Stimulated activated naive CD8-positive, alpha-beta T cell treated with anti-CD3 and anti-CD28 coated beads, Interleukin-15, Interleukin-2, amounts not matched to agents 100 ng/mL and 50 ng/mL, for 24 hours (primary cell): ENCODE results near the gene TDRD12.
A peak's percentile ranks its signal among the peaks of the same experiment; 100 is the strongest.
"Not testable (repeated sequence)": the region's sequence is repeated elsewhere in the genome, so short reads cannot be mapped to it uniquely, and the experiment has no call there.

Source experiments
- H3K27ac Mint-ChIP-seq: one replicate; pipeline ENCODE4 v1.8.0; 2021; ENCODE audit warnings: mild to moderate bottlenecking, mixed read lengths
- H3K27me3 Mint-ChIP-seq: one replicate; pipeline ENCODE4 v1.8.0; 2021; ENCODE audit warnings: mixed read lengths
- H3K36me3 Mint-ChIP-seq: one replicate; pipeline ENCODE4 v1.8.0; 2021; ENCODE audit warnings: low read depth, mixed read lengths
- H3K4me1 Mint-ChIP-seq: one replicate; pipeline ENCODE4 v1.8.0; 2021; ENCODE audit warnings: low read depth, mixed read lengths
- H3K4me3 Mint-ChIP-seq: one replicate; pipeline ENCODE4 v1.8.0; 2021; ENCODE audit warnings: mild to moderate bottlenecking, mixed read lengths
- H3K9me3 Mint-ChIP-seq: one replicate; pipeline ENCODE4 v1.8.0; 2021; ENCODE audit warnings: mixed read lengths

Gene TDRD12

GRCh38 chr19:32708457-32708856 is 11.1 kb upstream of the TDRD12 start:
- H3K27ac Mint-ChIP-seq = peak overlapping the region; percentile 15
- H3K36me3 Mint-ChIP-seq = peaks cover 54% of the 10 kb centered on the region
- H3K4me3 Mint-ChIP-seq = no peak overlapping the region
- no peaks in the 10 kb centered on the region for H3K27me3 Mint-ChIP-seq
- H3K9me3 Mint-ChIP-seq = peaks cover 3% of the 10 kb centered on the region
- H3K4me1 Mint-ChIP-seq = peaks cover 24% of the 10 kb centered on the region

GRCh38 chr19:32709032-32709431 is 10.5 kb upstream of the TDRD12 start:
- Mint-ChIP-seq H3K27ac (peak overlapping the region; percentile 15), H3K27me3 (no peaks in the 10 kb centered on the region), H3K4me1 (peaks cover 24% of the 10 kb centered on the region), H3K4me3 (no peak overlapping the region), H3K9me3 (peaks cover under 1% of the 10 kb centered on the region), H3K36me3 (peaks cover 56% of the 10 kb centered on the region)

GRCh38 chr19:32711747-32712146 is 7.8 kb upstream of the TDRD12 start:
- Mint-ChIP-seq H3K4me1 (peaks cover 20% of the 10 kb centered on the region), H3K36me3 (peaks cover 48% of the 10 kb centered on the region), H3K27ac (no peak overlapping the region), H3K9me3 (no peaks in the 10 kb centered on the region), H3K4me3 (no peak overlapping the region), H3K27me3 (no peaks in the 10 kb centered on the region)

- H3K4me3 Mint-ChIP-seq, H3K27me3 Mint-ChIP-seq, H3K9me3 Mint-ChIP-seq, H3K4me1 Mint-ChIP-seq, H3K27ac Mint-ChIP-seq: not testable (repeated sequence)
- peaks cover 30% of the 10 kb centered on the region for H3K36me3 Mint-ChIP-seq
These were observed 3.4 kb upstream of the TDRD12 start for GRCh38 chr19:32716203-32716602.

GRCh38 chr19:32717496-32717895 is 2.1 kb upstream of the TDRD12 start:
- Mint-ChIP-seq H3K36me3 (peaks cover 28% of the 10 kb centered on the region), H3K4me1 (no peaks in the 10 kb centered on the region), H3K4me3 (no peak overlapping the region), H3K27ac (no peak overlapping the region), H3K27me3 (no peaks in the 10 kb centered on the region), H3K9me3 (no peaks in the 10 kb centered on the region)

- Mint-ChIP-seq H3K4me3 (no peak overlapping the region), H3K27ac (no peak overlapping the region), H3K27me3 (no peaks in the 10 kb centered on the region), H3K4me1 (no peaks in the 10 kb centered on the region), H3K9me3 (no peaks in the 10 kb centered on the region), H3K36me3 (peaks cover 23% of the 10 kb centered on the region)
These were observed 1.3 kb upstream of the TDRD12 start for GRCh38 chr19:32718286-32718685.

GRCh38 chr19:32720216-32720935 is 809 bp downstream of the TDRD12 start:
- no peaks in the 10 kb centered on the region for H3K4me1 Mint-ChIP-seq

GRCh38 chr19:32720936-32721250 is 1.3 kb downstream of the TDRD12 start:
- H3K9me3 Mint-ChIP-seq = no peaks in the 10 kb centered on the region
- H3K27ac Mint-ChIP-seq = no peak overlapping the region
- no peaks in the 10 kb centered on the region for H3K4me1 Mint-ChIP-seq
- H3K36me3 Mint-ChIP-seq = peaks cover 4% of the 10 kb centered on the region
- no peaks in the 10 kb centered on the region for H3K27me3 Mint-ChIP-seq
- H3K4me3 Mint-ChIP-seq = no peak overlapping the region

More at GRCh38 chr19:32720216-32720935, 809 bp downstream of the TDRD12 start:
- peaks cover 5% of the 10 kb centered on the region for H3K36me3 Mint-ChIP-seq
- no peak overlapping the region for H3K4me3 Mint-ChIP-seq
- H3K27ac Mint-ChIP-seq = no peak overlapping the region
- H3K27me3 Mint-ChIP-seq = no peaks in the 10 kb centered on the region
- no peaks in the 10 kb centered on the region for H3K9me3 Mint-ChIP-seq

GRCh38 chr19:32735936-32736335 is 16.4 kb downstream of the TDRD12 start:
- peaks cover 14% of the 10 kb centered on the region for H3K27me3 Mint-ChIP-seq
- H3K9me3 Mint-ChIP-seq = no peaks in the 10 kb centered on the region
- H3K27ac Mint-ChIP-seq = no peak overlapping the region
- no peaks in the 10 kb centered on the region for H3K4me1 Mint-ChIP-seq
- H3K36me3 Mint-ChIP-seq = no peaks in the 10 kb centered on the region
- no peak overlapping the region for H3K4me3 Mint-ChIP-seq

GRCh38 chr19:32743021-32743420 is 23.5 kb downstream of the TDRD12 start:
- Mint-ChIP-seq H3K4me1 (peaks cover 6% of the 10 kb centered on the region), H3K9me3 (no peaks in the 10 kb centered on the region), H3K4me3 (no peak overlapping the region), H3K27me3 (peaks cover 11% of the 10 kb centered on the region), H3K27ac (no peak overlapping the region), H3K36me3 (no peaks in the 10 kb centered on the region)

GRCh38 chr19:32743447-32743846 is 23.9 kb downstream of the TDRD12 start:
- Mint-ChIP-seq H3K4me1 (peaks cover 10% of the 10 kb centered on the region), H3K4me3 (no peak overlapping the region), H3K36me3 (no peaks in the 10 kb centered on the region), H3K27me3 (peaks cover 11% of the 10 kb centered on the region), H3K27ac (no peak overlapping the region), H3K9me3 (no peaks in the 10 kb centered on the region)

- Mint-ChIP-seq H3K27ac (no peak overlapping the region), H3K36me3 (no peaks in the 10 kb centered on the region), H3K9me3 (no peaks in the 10 kb centered on the region), H3K4me1 (peaks cover 10% of the 10 kb centered on the region), H3K4me3 (no peak overlapping the region), H3K27me3 (peaks cover 5% of the 10 kb centered on the region)
These were observed 25.2 kb downstream of the TDRD12 start for GRCh38 chr19:32744555-32745325.

- H3K27ac Mint-ChIP-seq, H3K4me3 Mint-ChIP-seq, H3K27me3 Mint-ChIP-seq, H3K9me3 Mint-ChIP-seq, H3K36me3 Mint-ChIP-seq, H3K4me1 Mint-ChIP-seq: not testable (repeated sequence)
These were observed 26.2 kb downstream of the TDRD12 start for GRCh38 chr19:32745594-32746251.

- H3K36me3 Mint-ChIP-seq, H3K27me3 Mint-ChIP-seq, H3K4me1 Mint-ChIP-seq, H3K27ac Mint-ChIP-seq, H3K4me3 Mint-ChIP-seq, H3K9me3 Mint-ChIP-seq: not testable (repeated sequence)
These were observed 27.1 kb downstream of the TDRD12 start for GRCh38 chr19:32746631-32747196.

GRCh38 chr19:32748497-32748896 is 28.9 kb downstream of the TDRD12 start:
- H3K4me3 Mint-ChIP-seq = no peak overlapping the region
- H3K36me3 Mint-ChIP-seq = no peaks in the 10 kb centered on the region
- H3K27ac Mint-ChIP-seq = no peak overlapping the region
- H3K4me1 Mint-ChIP-seq = peaks cover 10% of the 10 kb centered on the region
- peaks cover 4% of the 10 kb centered on the region for H3K27me3 Mint-ChIP-seq
- H3K9me3 Mint-ChIP-seq = no peaks in the 10 kb centered on the region
